ENCODE data around the gene ACSS1. TPM values are rescaled to one million over a fixed set of nuclear protein-coding genes. Genes with fewer than 3 reads are reported as not detected.

Gene ACSS1
- polyA plus RNA-seq, 2 donors = 8.0 to 8.8 TPM

- no peaks in the 10 kb centered on the region for H3K27me3 ChIP-seq (ENCODE audit: control insufficient read depth in 1 of 2, insufficient read depth in 2 of 2, low read length in 2 of 2)
- H3K9me3 ChIP-seq (ENCODE audit: control insufficient read depth in 2 of 2, insufficient read depth in 1 of 2, low read depth in 1 of 2, low read length in 1 of 2) = no peaks in the 10 kb centered on the region
- peaks cover 7 to 9% of the 10 kb centered on the region in 2 donors for H3K4me1 ChIP-seq (ENCODE audit: control insufficient read depth in 2 of 2, insufficient read depth in 2 of 2, low read length in 1 of 2)
These were observed 3.3 kb upstream of the ACSS1 start for GRCh38 chr20:25061103-25061799.

GRCh38 chr20:25059866-25060465 is 2.0 kb upstream of the ACSS1 start:
- Histone ChIP-seq H3K9me3 (ENCODE audit: control insufficient read depth in 2 of 2, insufficient read depth in 1 of 2, low read depth in 1 of 2, low read length in 1 of 2) (no peaks in the 10 kb centered on the region), H3K27ac (ENCODE audit: low read depth in 2 of 2, low read length in 1 of 2) (no peak overlapping the region), H3K4me1 (ENCODE audit: control insufficient read depth in 2 of 2, insufficient read depth in 2 of 2, low read length in 1 of 2) (peaks cover 9% of the 10 kb centered on the region in 2 donors), H3K27me3 (ENCODE audit: control insufficient read depth in 1 of 2, insufficient read depth in 2 of 2, low read length in 2 of 2) (no peaks in the 10 kb centered on the region), H3K4me3 (ENCODE audit: low read depth in 1 of 2, low read length in 2 of 2) (no peak overlapping the region), H3K36me3 (ENCODE audit: control insufficient read depth in 2 of 2, insufficient read depth in 2 of 2, low read length in 1 of 2) (no peaks in the 10 kb centered on the region)
- WGBS, 2 donors = 85 to 87% methylated on average over 8 of the region's 8 CpGs

More at GRCh38 chr20:25061103-25061799, 3.3 kb upstream of the ACSS1 start:
- H3K4me3 ChIP-seq (ENCODE audit: low read depth in 1 of 2, low read length in 2 of 2) = no peak overlapping the region
- H3K36me3 ChIP-seq (ENCODE audit: control insufficient read depth in 2 of 2, insufficient read depth in 2 of 2, low read length in 1 of 2) = no peaks in the 10 kb centered on the region
- no peak overlapping the region for H3K27ac ChIP-seq (ENCODE audit: low read depth in 2 of 2, low read length in 1 of 2)
- 76 to 87% methylated on average over 7 of the region's 7 CpGs for WGBS, 2 donors

- Histone ChIP-seq H3K27ac (ENCODE audit: low read depth in 2 of 2, low read length in 1 of 2) (peak overlapping the region; percentile 86 to 91), H3K4me1 (ENCODE audit: control insufficient read depth in 2 of 2, insufficient read depth in 2 of 2, low read length in 1 of 2) (peaks cover 9 to 12% of the 10 kb centered on the region in 2 donors), H3K36me3 (ENCODE audit: control insufficient read depth in 2 of 2, insufficient read depth in 2 of 2, low read length in 1 of 2) (no peaks in the 10 kb centered on the region), H3K9me3 (ENCODE audit: control insufficient read depth in 2 of 2, insufficient read depth in 1 of 2, low read depth in 1 of 2, low read length in 1 of 2) (no peaks in the 10 kb centered on the region), H3K4me3 (ENCODE audit: low read depth in 1 of 2, low read length in 2 of 2) (peak overlapping the region; percentile 73 to 76), H3K27me3 (ENCODE audit: control insufficient read depth in 1 of 2, insufficient read depth in 2 of 2, low read length in 2 of 2) (no peaks in the 10 kb centered on the region)
- 26 to 28% methylated on average over 20 of the region's 20 CpGs for WGBS, 2 donors
These were observed 1.2 kb upstream of the ACSS1 start for GRCh38 chr20:25058847-25059810.

- Histone ChIP-seq H3K27ac (ENCODE audit: low read depth in 2 of 2, low read length in 1 of 2) (peak overlapping the region; percentile 86 to 91), H3K27me3 (ENCODE audit: control insufficient read depth in 1 of 2, insufficient read depth in 2 of 2, low read length in 2 of 2) (no peaks in the 10 kb centered on the region), H3K36me3 (ENCODE audit: control insufficient read depth in 2 of 2, insufficient read depth in 2 of 2, low read length in 1 of 2) (no peaks in the 10 kb centered on the region), H3K4me1 (ENCODE audit: control insufficient read depth in 2 of 2, insufficient read depth in 2 of 2, low read length in 1 of 2) (peaks cover 15 to 17% of the 10 kb centered on the region in 2 donors), H3K4me3 (ENCODE audit: low read depth in 1 of 2, low read length in 2 of 2) (peak overlapping the region; percentile 73 to 76), H3K9me3 (ENCODE audit: control insufficient read depth in 2 of 2, insufficient read depth in 1 of 2, low read depth in 1 of 2, low read length in 1 of 2) (no peaks in the 10 kb centered on the region)
- WGBS, 2 donors = 0 to 1% methylated on average over 70 to 86 of the region's 86 CpGs
These were observed 497 bp downstream of the ACSS1 start for GRCh38 chr20:25057234-25058050.

- H3K9me3 ChIP-seq (ENCODE audit: control insufficient read depth in 2 of 2, insufficient read depth in 1 of 2, low read depth in 1 of 2, low read length in 1 of 2) = no peaks in the 10 kb centered on the region
- no peaks in the 10 kb centered on the region for H3K36me3 ChIP-seq (ENCODE audit: control insufficient read depth in 2 of 2, insufficient read depth in 2 of 2, low read length in 1 of 2)
- no peaks in the 10 kb centered on the region for H3K27me3 ChIP-seq (ENCODE audit: control insufficient read depth in 1 of 2, insufficient read depth in 2 of 2, low read length in 2 of 2)
- peak overlapping the region; percentile 86 to 91 for H3K27ac ChIP-seq (ENCODE audit: low read depth in 2 of 2, low read length in 1 of 2)
- 8 to 11% methylated on average over 24 of the region's 24 CpGs for WGBS, 2 donors
- H3K4me1 ChIP-seq (ENCODE audit: control insufficient read depth in 2 of 2, insufficient read depth in 2 of 2, low read length in 1 of 2) = peaks cover 15 to 21% of the 10 kb centered on the region in 2 donors
- peak overlapping the region; percentile 73 to 76 for H3K4me3 ChIP-seq (ENCODE audit: low read depth in 1 of 2, low read length in 2 of 2)
These were observed 1.2 kb downstream of the ACSS1 start for GRCh38 chr20:25056690-25057233.

GRCh38 chr20:25055711-25056495 is 2.0 kb downstream of the ACSS1 start:
- peak overlapping the region in 1 of 2 donors; percentile 48 for H3K27ac ChIP-seq (ENCODE audit: low read depth in 2 of 2, low read length in 1 of 2)
- no peak overlapping the region for H3K4me3 ChIP-seq (ENCODE audit: low read depth in 1 of 2, low read length in 2 of 2)
- 58 to 80% methylated on average over 8 of the region's 8 CpGs for WGBS, 2 donors
- no peaks in the 10 kb centered on the region for H3K9me3 ChIP-seq (ENCODE audit: control insufficient read depth in 2 of 2, insufficient read depth in 1 of 2, low read depth in 1 of 2, low read length in 1 of 2)
- no peaks in the 10 kb centered on the region for H3K27me3 ChIP-seq (ENCODE audit: control insufficient read depth in 1 of 2, insufficient read depth in 2 of 2, low read length in 2 of 2)
- H3K36me3 ChIP-seq (ENCODE audit: control insufficient read depth in 2 of 2, insufficient read depth in 2 of 2, low read length in 1 of 2) = peaks cover 0 to 3% of the 10 kb centered on the region in 2 donors
- peaks cover 18 to 25% of the 10 kb centered on the region in 2 donors for H3K4me1 ChIP-seq (ENCODE audit: control insufficient read depth in 2 of 2, insufficient read depth in 2 of 2, low read length in 1 of 2)

GRCh38 chr20:25054995-25055629 is 2.8 kb downstream of the ACSS1 start:
- peak overlapping the region in 1 of 2 donors; percentile 40 for H3K27ac ChIP-seq (ENCODE audit: low read depth in 2 of 2, low read length in 1 of 2)
- H3K4me1 ChIP-seq (ENCODE audit: control insufficient read depth in 2 of 2, insufficient read depth in 2 of 2, low read length in 1 of 2) = peaks cover 18 to 32% of the 10 kb centered on the region in 2 donors
- WGBS, 2 donors = 68 to 79% methylated on average over 10 of the region's 10 CpGs
- H3K27me3 ChIP-seq (ENCODE audit: control insufficient read depth in 1 of 2, insufficient read depth in 2 of 2, low read length in 2 of 2) = no peaks in the 10 kb centered on the region
- no peak overlapping the region for H3K4me3 ChIP-seq (ENCODE audit: low read depth in 1 of 2, low read length in 2 of 2)
- peaks cover 0 to 5% of the 10 kb centered on the region in 2 donors for H3K36me3 ChIP-seq (ENCODE audit: control insufficient read depth in 2 of 2, insufficient read depth in 2 of 2, low read length in 1 of 2)
- H3K9me3 ChIP-seq (ENCODE audit: control insufficient read depth in 2 of 2, insufficient read depth in 1 of 2, low read depth in 1 of 2, low read length in 1 of 2) = no peaks in the 10 kb centered on the region

Data from esophagus (tissue), 2 donors.